H9 (cell line): ENCODE measurements around the gene GGA2. TPM values are rescaled to one million over a fixed set of nuclear protein-coding genes. Genes with fewer than 3 reads are reported as not detected.
A peak's percentile ranks its signal among the peaks of the same experiment; 100 is the strongest.

Experiments
- DNase-seq: peaks from one replicate; pipeline ENCODE4 v3.0.0-alpha.2; 2017
- H2AFZ ChIP-seq: one replicate; pipeline ENCODE4 v1.6.1; 2013; ENCODE audit warnings: mild to moderate bottlenecking, low read length, control low read depth, moderate library complexity
- H2AK5ac ChIP-seq: 2 replicates; pipeline ENCODE4 v1.6.1; 2013; ENCODE audit warnings: low read length, control low read depth, mixed read lengths; ENCODE audit not compliant: insufficient read length
- H2BK120ac ChIP-seq: one replicate; pipeline ENCODE4 v1.6.1; 2013; ENCODE audit warnings: low read depth, mild to moderate bottlenecking, low read length, control low read depth, inconsistent platforms; ENCODE audit not compliant: poor library complexity, severe bottlenecking
- H2BK12ac ChIP-seq: 2 replicates; pipeline ENCODE4 v1.6.1; 2013; ENCODE audit warnings: low read length, control low read depth, mixed read lengths, low read depth; ENCODE audit not compliant: insufficient read length
- H2BK15ac ChIP-seq: 2 replicates; pipeline ENCODE4 v1.6.1; 2013; ENCODE audit warnings: low read depth, low read length, control low read depth
- H2BK20ac ChIP-seq: one replicate; pipeline ENCODE4 v1.6.1; 2013; ENCODE audit warnings: low read depth, mild to moderate bottlenecking, low read length, control low read depth, inconsistent platforms; ENCODE audit not compliant: poor library complexity, severe bottlenecking
- H2BK5ac ChIP-seq: 2 replicates; pipeline ENCODE4 v1.6.1; 2013; ENCODE audit warnings: low read length, control low read depth, mixed read lengths; ENCODE audit not compliant: insufficient read length
- H3K14ac ChIP-seq: 2 replicates; pipeline ENCODE4 v1.6.1; 2013; ENCODE audit warnings: low read length, control low read depth; ENCODE audit not compliant: insufficient read depth
- H3K18ac ChIP-seq: 2 replicates; pipeline ENCODE4 v1.6.1; 2013; ENCODE audit warnings: low read depth, mild to moderate bottlenecking, mixed read lengths, low read length, control low read depth; ENCODE audit not compliant: insufficient read length
- H3K23ac ChIP-seq: 2 replicates; pipeline ENCODE4 v1.6.1; 2013; ENCODE audit warnings: low read length, control low read depth, mixed read lengths, low read depth; ENCODE audit not compliant: insufficient read length
- H3K23me2 ChIP-seq: 2 replicates; pipeline ENCODE4 v1.6.1; 2013; ENCODE audit warnings: low read depth, mild to moderate bottlenecking, mixed read lengths, low read length, control low read depth; ENCODE audit not compliant: insufficient read length, poor library complexity, severe bottlenecking
- H3K27ac ChIP-seq: 2 replicates; pipeline ENCODE4 v1.5.1; 2013; ENCODE audit warnings: low read length, control low read depth, mixed read lengths, low read depth; ENCODE audit not compliant: insufficient read length
- H3K27me3 ChIP-seq: 2 replicates; pipeline ENCODE4 v1.6.1; 2013; ENCODE audit warnings: low read length, control low read depth, inconsistent platforms; ENCODE audit not compliant: insufficient read depth
- H3K4ac ChIP-seq: 2 replicates; pipeline ENCODE4 v1.6.1; 2013; ENCODE audit warnings: low read depth, mild to moderate bottlenecking, control low read depth, inconsistent platforms, low read length, moderate library complexity
- H3K4me1 ChIP-seq: 2 replicates; pipeline ENCODE4 v1.6.1; 2013; ENCODE audit warnings: low read length, control low read depth, inconsistent platforms; ENCODE audit not compliant: insufficient read depth
- H3K4me2 ChIP-seq: 2 replicates; pipeline ENCODE4 v1.6.1; 2013; ENCODE audit warnings: low read length, control low read depth, mixed read lengths; ENCODE audit not compliant: insufficient read length, insufficient read depth
- H3K56ac ChIP-seq: 2 replicates; pipeline ENCODE4 v1.6.1; 2013; ENCODE audit warnings: low read depth, mild to moderate bottlenecking, mixed read lengths, low read length, control low read depth; ENCODE audit not compliant: insufficient read length
- H3K79me1 ChIP-seq: 2 replicates; pipeline ENCODE4 v1.6.1; 2013; ENCODE audit warnings: low read depth, mild to moderate bottlenecking, moderate library complexity, low read length, control low read depth, inconsistent platforms; ENCODE audit not compliant: insufficient read depth, poor library complexity, severe bottlenecking
- H3K79me2 ChIP-seq: 2 replicates; pipeline ENCODE4 v1.6.1; 2013; ENCODE audit warnings: low read length, control low read depth, inconsistent platforms; ENCODE audit not compliant: insufficient read depth
- H3K9ac ChIP-seq: 2 replicates; pipeline ENCODE4 v1.6.1; 2013; ENCODE audit warnings: low read length, control low read depth, mixed read lengths; ENCODE audit not compliant: insufficient read length; ENCODE audit errors: extremely low read depth
- H3K9me3 ChIP-seq: one replicate; pipeline ENCODE4 v1.6.1; 2013; ENCODE audit warnings: low read depth, low read length, inconsistent platforms; ENCODE audit not compliant: control insufficient read depth
- H3T11ph ChIP-seq: one replicate; pipeline ENCODE4 v1.6.1; 2013; ENCODE audit warnings: mild to moderate bottlenecking, low read length, control low read depth, inconsistent platforms
- H4K20me1 ChIP-seq: one replicate; pipeline ENCODE4 v1.6.1; 2013; ENCODE audit not compliant: control insufficient read depth, insufficient read length, insufficient read depth
- H4K5ac ChIP-seq: 2 replicates; pipeline ENCODE4 v1.6.1; 2013; ENCODE audit warnings: low read depth, mild to moderate bottlenecking, mixed read lengths, low read length, control low read depth; ENCODE audit not compliant: insufficient read length
- H4K8ac ChIP-seq: replicated peaks from 2 replicates; pipeline ENCODE4 v1.6.1; 2013; ENCODE audit warnings: low read length, control low read depth, mixed read lengths, low read depth; ENCODE audit not compliant: insufficient read length
- H4K91ac ChIP-seq: 2 replicates; pipeline ENCODE4 v1.6.1; 2013; ENCODE audit warnings: low read depth, mild to moderate bottlenecking, moderate library complexity, mixed read lengths, low read length, control low read depth; ENCODE audit not compliant: insufficient read length
- H3K27ac Mint-ChIP-seq, 3 experiments: 2 replicates in 2 of 3; 3 replicates in 1 of 3; pipeline ENCODE4 v1.8.0; 2020 to 2021; ENCODE audit warnings: mixed read lengths in 3 of 3, mild to moderate bottlenecking in 1 of 3, moderate library complexity in 1 of 3
- H3K27me3 Mint-ChIP-seq: 2 replicates; pipeline ENCODE4 v1.8.0; 2021; ENCODE audit warnings: low read depth, mild to moderate bottlenecking, moderate library complexity, mixed read lengths
- H3K36me3 Mint-ChIP-seq, 3 experiments: 2 replicates in 2 of 3; 3 replicates in 1 of 3; pipeline ENCODE4 v1.8.0; 2020 to 2021; ENCODE audit warnings: low read depth in 3 of 3, mixed read lengths in 3 of 3; ENCODE audit not compliant: insufficient read depth in 1 of 3
- H3K4me1 Mint-ChIP-seq, 2 experiments: 2 replicates each; pipeline ENCODE4 v1.8.0; 2020; ENCODE audit warnings: mixed read lengths in 2 of 2
- H3K4me3 Mint-ChIP-seq, 2 experiments: 2 replicates in 1 of 2; 3 replicates in 1 of 2; pipeline ENCODE4 v1.8.0; 2020 to 2021; ENCODE audit warnings: mild to moderate bottlenecking in 2 of 2, mixed read lengths in 2 of 2, moderate library complexity in 1 of 2
- H3K9me3 Mint-ChIP-seq, 2 experiments: 2 replicates in 1 of 2; 3 replicates in 1 of 2; pipeline ENCODE4 v1.8.0; 2020; ENCODE audit warnings: mild to moderate bottlenecking in 2 of 2, mixed read lengths in 2 of 2, moderate library complexity in 1 of 2
- CTCF ChIP-seq: fragments of 200-600 bp; sonication (generic); conservative IDR thresholded peaks from 3 replicates; pipeline ENCODE4 v1.8.0; 2021; ENCODE audit warnings: antibody characterized with exemption, mild to moderate bottlenecking
- whole genome bisulfite sequencing: extraction: QIAGEN DNeasy Blood & Tissue Kit; methylation state at CpG from one replicate; pipeline ENCODE4 v1.1.7; 2013; ENCODE audit warnings: missing lambda C conversion rate, low lambda C conversion rate, mixed read lengths; ENCODE audit not compliant: insufficient read length; ENCODE audit errors: extremely low coverage; 5-methylcytosine and 5-hydroxymethylcytosine counted together
- total RNA-seq: library from RNA; stranded (reverse); gene quantifications from 2 replicates; pipeline ENCODE4 v1.2.1, GENCODE V29; 2021

Gene GGA2
- total RNA-seq, 1 experiment from 2014 or later, result 143 TPM

- Histone ChIP-seq H3K79me2 (no peaks in the 10 kb centered on the region), H3K79me1 (no peaks in the 10 kb centered on the region), H3K23me2 (peaks cover 7% of the 10 kb centered on the region), H3K27ac (no peak overlapping the region), H3K14ac (no peak overlapping the region), H4K5ac (no peak overlapping the region), H4K91ac (no peak overlapping the region), H2BK120ac (no peak overlapping the region), H2BK20ac (no peak overlapping the region), H3K9ac (no peak overlapping the region), H2BK15ac (no peak overlapping the region), H3K56ac (no peak overlapping the region), H3K4me1 (no peaks in the 10 kb centered on the region), H2AFZ (no peak overlapping the region), H3K23ac (no peak overlapping the region), H2BK5ac (no peak overlapping the region), H3K4me2 (peak overlapping the region; percentile 90), H3T11ph (no peak overlapping the region), H2AK5ac (no peak overlapping the region), H3K4ac (no peak overlapping the region), H3K27me3 (no peaks in the 10 kb centered on the region), H4K20me1 (no peaks in the 10 kb centered on the region), H4K8ac (no peak overlapping the region), H3K9me3 (no peaks in the 10 kb centered on the region), H3K18ac (no peak overlapping the region), H2BK12ac (no peak overlapping the region)
- Mint-ChIP-seq H3K4me3 (peak overlapping the region; percentile 73 to 89), H3K9me3 (no peaks in the 10 kb centered on the region; a peak in 1 of 5 replicates), H3K27ac (peak overlapping the region; percentile 46 to 97 (median 94); a peak in 6 of 7 replicates), H3K36me3 (peaks cover 0 to 8% (median 0%) of the 10 kb centered on the region in 3 experiments; a peak in 1 of 7 replicates), H3K4me1 (peaks cover 10 to 11% of the 10 kb centered on the region in 2 experiments), H3K27me3 (no peaks in the 10 kb centered on the region)
- WGBS, result no CpG with 5 or more reads among the region's 10 CpGs
- no peak for DNase-seq
- TF ChIP-seq CTCF, result no peak
These were observed 58.1 kb downstream of the GGA2 start for GRCh38 chr16:23452221-23452571.
